HL-60 (cell line): ENCODE measurements around the gene KAT6B.

ENCODE experiments used
- DNase-seq, 2 experiments: peaks; one replicate each; pipeline ENCODE4 v3.0.0-alpha.2; 2010 to 2020; ENCODE audit warnings: low read depth in 1 of 2, low spot score in 1 of 2
- H3K27ac ChIP-seq: fragments of 250-450 bp; sonication (Bioruptor Pico); replicated peaks from 2 replicates; pipeline ENCODE4 v1.5.1; 2020; ENCODE audit warnings: mild to moderate bottlenecking, moderate library complexity
- H3K27me3 ChIP-seq: fragments of 250-450 bp; sonication (Bioruptor Pico); 2 replicates; pipeline ENCODE4 v1.5.1; 2021; ENCODE audit warnings: mild to moderate bottlenecking, moderate library complexity; ENCODE audit not compliant: insufficient read depth, poor library complexity, severe bottlenecking
- H3K4me3 ChIP-seq: replicated peaks from 2 replicates; pipeline ENCODE4 v1.5.1; 2011; ENCODE audit warnings: mild to moderate bottlenecking, control low read depth, low read length; ENCODE audit not compliant: insufficient read depth
- GABPA ChIP-seq: IDR thresholded peaks from 2 replicates; pipeline ENCODE4 v1.6.1; 2012; ENCODE audit warnings: low read depth
- POLR2AphosphoS5 ChIP-seq: IDR thresholded peaks from 2 replicates; pipeline ENCODE4 v1.6.1; 2012; ENCODE audit warnings: low read depth
- SPI1 ChIP-seq: IDR thresholded peaks from 2 replicates; pipeline ENCODE4 v1.6.1; 2012; ENCODE audit warnings: low read depth, mild to moderate bottlenecking, borderline replicate concordance
- TF ChIP-seq, protein P1 (sequence below): IDR thresholded peaks from one replicate; pipeline ENCODE4 v1.5.1; 2011; ENCODE audit warnings: low read length, control low read depth, inconsistent platforms; ENCODE audit not compliant: insufficient read depth
- TF ChIP-seq, protein P2 (sequence below): IDR thresholded peaks from 2 replicates; pipeline ENCODE4 v1.6.1; 2012; ENCODE audit warnings: low read depth; ENCODE audit not compliant: insufficient replicate concordance

The KAT6B gene

GRCh38 chr10:75029857-75030256 is 203.5 kb downstream of the KAT6B start:
- no peak overlapping the region for H3K27ac ChIP-seq
- H3K27me3 ChIP-seq: no peaks in the 10 kb centered on the region
- H3K4me3 ChIP-seq: no peak overlapping the region
- no peak for DNase-seq
- TF ChIP-seq GABPA (no peak), SPI1 (no peak), POLR2AphosphoS5 (no peak)
- TF ChIP-seq, protein P1, sequence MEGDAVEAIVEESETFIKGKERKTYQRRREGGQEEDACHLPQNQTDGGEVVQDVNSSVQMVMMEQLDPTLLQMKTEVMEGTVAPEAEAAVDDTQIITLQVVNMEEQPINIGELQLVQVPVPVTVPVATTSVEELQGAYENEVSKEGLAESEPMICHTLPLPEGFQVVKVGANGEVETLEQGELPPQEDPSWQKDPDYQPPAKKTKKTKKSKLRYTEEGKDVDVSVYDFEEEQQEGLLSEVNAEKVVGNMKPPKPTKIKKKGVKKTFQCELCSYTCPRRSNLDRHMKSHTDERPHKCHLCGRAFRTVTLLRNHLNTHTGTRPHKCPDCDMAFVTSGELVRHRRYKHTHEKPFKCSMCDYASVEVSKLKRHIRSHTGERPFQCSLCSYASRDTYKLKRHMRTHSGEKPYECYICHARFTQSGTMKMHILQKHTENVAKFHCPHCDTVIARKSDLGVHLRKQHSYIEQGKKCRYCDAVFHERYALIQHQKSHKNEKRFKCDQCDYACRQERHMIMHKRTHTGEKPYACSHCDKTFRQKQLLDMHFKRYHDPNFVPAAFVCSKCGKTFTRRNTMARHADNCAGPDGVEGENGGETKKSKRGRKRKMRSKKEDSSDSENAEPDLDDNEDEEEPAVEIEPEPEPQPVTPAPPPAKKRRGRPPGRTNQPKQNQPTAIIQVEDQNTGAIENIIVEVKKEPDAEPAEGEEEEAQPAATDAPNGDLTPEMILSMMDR: no peak
- TF ChIP-seq, protein P2, sequence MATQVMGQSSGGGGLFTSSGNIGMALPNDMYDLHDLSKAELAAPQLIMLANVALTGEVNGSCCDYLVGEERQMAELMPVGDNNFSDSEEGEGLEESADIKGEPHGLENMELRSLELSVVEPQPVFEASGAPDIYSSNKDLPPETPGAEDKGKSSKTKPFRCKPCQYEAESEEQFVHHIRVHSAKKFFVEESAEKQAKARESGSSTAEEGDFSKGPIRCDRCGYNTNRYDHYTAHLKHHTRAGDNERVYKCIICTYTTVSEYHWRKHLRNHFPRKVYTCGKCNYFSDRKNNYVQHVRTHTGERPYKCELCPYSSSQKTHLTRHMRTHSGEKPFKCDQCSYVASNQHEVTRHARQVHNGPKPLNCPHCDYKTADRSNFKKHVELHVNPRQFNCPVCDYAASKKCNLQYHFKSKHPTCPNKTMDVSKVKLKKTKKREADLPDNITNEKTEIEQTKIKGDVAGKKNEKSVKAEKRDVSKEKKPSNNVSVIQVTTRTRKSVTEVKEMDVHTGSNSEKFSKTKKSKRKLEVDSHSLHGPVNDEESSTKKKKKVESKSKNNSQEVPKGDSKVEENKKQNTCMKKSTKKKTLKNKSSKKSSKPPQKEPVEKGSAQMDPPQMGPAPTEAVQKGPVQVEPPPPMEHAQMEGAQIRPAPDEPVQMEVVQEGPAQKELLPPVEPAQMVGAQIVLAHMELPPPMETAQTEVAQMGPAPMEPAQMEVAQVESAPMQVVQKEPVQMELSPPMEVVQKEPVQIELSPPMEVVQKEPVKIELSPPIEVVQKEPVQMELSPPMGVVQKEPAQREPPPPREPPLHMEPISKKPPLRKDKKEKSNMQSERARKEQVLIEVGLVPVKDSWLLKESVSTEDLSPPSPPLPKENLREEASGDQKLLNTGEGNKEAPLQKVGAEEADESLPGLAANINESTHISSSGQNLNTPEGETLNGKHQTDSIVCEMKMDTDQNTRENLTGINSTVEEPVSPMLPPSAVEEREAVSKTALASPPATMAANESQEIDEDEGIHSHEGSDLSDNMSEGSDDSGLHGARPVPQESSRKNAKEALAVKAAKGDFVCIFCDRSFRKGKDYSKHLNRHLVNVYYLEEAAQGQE: no peak

GRCh38 chr10:75030371-75030770 is 204.0 kb downstream of the KAT6B start:
- Histone ChIP-seq H3K27ac (no peak overlapping the region), H3K4me3 (no peak overlapping the region), H3K27me3 (no peaks in the 10 kb centered on the region)
- no peak for TF ChIP-seq GABPA
- TF ChIP-seq, protein P1: no peak
- no peak for TF ChIP-seq POLR2AphosphoS5
- TF ChIP-seq, protein P2: no peak
- no peak for TF ChIP-seq SPI1
- DNase-seq: no peak

- H3K27me3 ChIP-seq: no peaks in the 10 kb centered on the region
- no peak for DNase-seq
- no peak overlapping the region for H3K27ac ChIP-seq
- H3K4me3 ChIP-seq: no peak overlapping the region
- TF ChIP-seq, protein P1: no peak
- TF ChIP-seq GABPA (no peak), POLR2AphosphoS5 (no peak), SPI1 (no peak)
- TF ChIP-seq, protein P2: no peak
Observed at GRCh38 chr10:75032119-75032518, 205.7 kb downstream of the KAT6B start.
